Mucosa of descending colon (tissue), 3 donors: ENCODE data around the gene ASCC3. TPM values are rescaled to one million over a fixed set of nuclear protein-coding genes. Genes with fewer than 3 reads are reported as not detected.

Experiments used
- ATAC-seq: fragments of 200-7000 bp; cut with Tn5 transposase; one replicate; pipeline ENCODE4 v1.9.1; 2020; ENCODE audit warnings: mild to moderate bottlenecking, moderate library complexity
- DNase-seq, 3 donors: peaks; one replicate each; pipeline ENCODE4 v3.0.0-alpha.2; 2020
- H3K36me3 ChIP-seq: fragments of 200-600 bp; one replicate; pipeline ENCODE4 v1.8.0; 2021; ENCODE audit warnings: low read depth, mild to moderate bottlenecking
- H3K4me1 ChIP-seq: fragments of 200-600 bp; one replicate; pipeline ENCODE4 v1.8.0; 2021; ENCODE audit warnings: low read depth, mild to moderate bottlenecking
- H3K4me3 ChIP-seq: fragments of 200-600 bp; one replicate; pipeline ENCODE4 v1.8.0; 2021; ENCODE audit warnings: mild to moderate bottlenecking
- H3K9me3 ChIP-seq: fragments of 200-600 bp; one replicate; pipeline ENCODE4 v1.8.0; 2021; ENCODE audit warnings: mild to moderate bottlenecking
- intact Hi-C, 2 donors: fragments of 100-400 bp; cut with DNase I in 1 of 2; cut with micrococcal nuclease in 1 of 2; formaldehyde crosslinking; loops; one replicate each; pipeline versions ENCODE4 v1.11.0 to v1.11.1; 2022; cut with DNase I, micrococcal nuclease
- total RNA-seq, 3 donors: library from RNA; stranded (reverse); fragmentation: NEBNext Ultra II Directional in 2 of 3; extraction: Animal tissue kit (Norgen Biotek cat#: 25700) in 2 of 3; gene quantifications; one replicate each; pipeline versions ENCODE4 v1.2.1 to v1.2.4, GENCODE V29; 2021 to 2023
- TF ChIP-seq, protein P1 (sequence below): fragments of 200-600 bp; IDR thresholded peaks from one replicate; pipeline ENCODE4 v1.8.0; 2022; ENCODE audit warnings: antibody characterized with exemption, mild to moderate bottlenecking
- donor health status: DM: no; HTN: no; CAD: no; lungs with moderate emphysema.
- donor health status: DM: no; HTN: no; CAD: no.
- donor health status: DM: no; HTN: yes; CAD: no.

The ASCC3 gene
- total RNA-seq, 3 donors from 2014 or later, result 24.6 to 28.5 (median 27.8) TPM

DNA sequence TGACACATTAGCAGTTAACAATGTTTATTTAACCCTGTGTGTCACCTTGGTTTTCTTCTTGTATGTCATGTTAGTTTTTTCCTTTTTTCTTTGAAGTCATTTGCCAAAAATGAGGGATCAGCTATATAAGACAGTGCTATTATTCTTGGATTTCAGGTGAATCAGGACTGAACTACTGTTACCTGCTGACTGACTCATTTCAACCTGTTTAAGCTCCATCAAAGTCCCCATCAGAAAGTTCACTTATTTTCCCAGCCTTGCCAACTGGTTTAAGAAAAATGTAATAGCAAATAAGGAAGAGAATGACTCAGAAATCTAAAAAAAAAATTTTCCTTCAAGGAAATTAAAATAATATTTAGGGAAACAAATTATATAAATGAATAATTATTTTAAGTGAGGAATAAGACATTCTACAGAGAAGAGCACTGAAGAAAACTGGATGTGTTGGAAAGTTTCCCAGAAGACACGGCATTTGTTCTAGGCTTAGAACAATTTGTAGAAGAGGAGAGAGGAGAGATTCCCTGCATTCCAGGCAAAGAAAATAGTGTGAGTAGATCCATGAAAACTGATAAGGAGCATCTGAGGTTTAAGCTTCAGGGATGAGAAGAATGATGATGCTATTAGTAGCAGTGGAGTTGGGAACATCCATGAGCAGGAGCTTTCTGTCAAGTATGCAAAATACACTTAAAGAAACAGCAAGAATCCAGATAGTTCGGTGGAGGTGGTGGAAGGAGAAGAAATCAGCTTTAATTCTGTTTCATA, 331.5 kb downstream of the ASCC3 start:
- ATAC-seq (no peak), DNase-seq (no peak)
- Histone ChIP-seq H3K4me3 (no peak overlapping the region), H3K4me1 (peaks cover 3% of the 10 kb centered on the region), H3K36me3 (no peaks in the 10 kb centered on the region), H3K9me3 (no peaks in the 10 kb centered on the region)
- TF ChIP-seq, protein P1, sequence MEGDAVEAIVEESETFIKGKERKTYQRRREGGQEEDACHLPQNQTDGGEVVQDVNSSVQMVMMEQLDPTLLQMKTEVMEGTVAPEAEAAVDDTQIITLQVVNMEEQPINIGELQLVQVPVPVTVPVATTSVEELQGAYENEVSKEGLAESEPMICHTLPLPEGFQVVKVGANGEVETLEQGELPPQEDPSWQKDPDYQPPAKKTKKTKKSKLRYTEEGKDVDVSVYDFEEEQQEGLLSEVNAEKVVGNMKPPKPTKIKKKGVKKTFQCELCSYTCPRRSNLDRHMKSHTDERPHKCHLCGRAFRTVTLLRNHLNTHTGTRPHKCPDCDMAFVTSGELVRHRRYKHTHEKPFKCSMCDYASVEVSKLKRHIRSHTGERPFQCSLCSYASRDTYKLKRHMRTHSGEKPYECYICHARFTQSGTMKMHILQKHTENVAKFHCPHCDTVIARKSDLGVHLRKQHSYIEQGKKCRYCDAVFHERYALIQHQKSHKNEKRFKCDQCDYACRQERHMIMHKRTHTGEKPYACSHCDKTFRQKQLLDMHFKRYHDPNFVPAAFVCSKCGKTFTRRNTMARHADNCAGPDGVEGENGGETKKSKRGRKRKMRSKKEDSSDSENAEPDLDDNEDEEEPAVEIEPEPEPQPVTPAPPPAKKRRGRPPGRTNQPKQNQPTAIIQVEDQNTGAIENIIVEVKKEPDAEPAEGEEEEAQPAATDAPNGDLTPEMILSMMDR, result no peak
- intact Hi-C loops, result no loop called here

DNA sequence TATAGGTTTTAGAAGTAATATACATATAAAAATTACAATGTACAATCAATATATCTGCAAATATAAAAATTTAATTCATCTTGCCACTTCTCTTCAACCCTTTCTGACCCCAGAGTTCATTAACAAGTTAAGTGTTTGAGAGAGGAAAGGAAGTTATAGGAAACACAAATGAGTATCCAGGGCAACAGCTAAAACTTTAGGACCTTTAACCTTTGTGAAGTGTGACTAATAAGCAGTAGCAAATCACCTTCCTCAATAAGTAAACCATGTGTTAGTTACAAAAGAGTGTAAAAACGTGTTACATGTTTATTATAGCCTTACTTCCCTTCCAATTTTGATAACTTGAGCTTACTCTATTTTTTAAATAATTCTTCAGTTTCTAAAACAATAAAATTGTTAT, 343.0 kb downstream of the ASCC3 start:
- Histone ChIP-seq H3K9me3 (no peaks in the 10 kb centered on the region), H3K36me3 (no peaks in the 10 kb centered on the region), H3K4me1 (no peaks in the 10 kb centered on the region), H3K4me3 (no peak overlapping the region)
- DNase-seq (no peak), ATAC-seq (no peak)
- TF ChIP-seq, protein P1, result no peak
- intact Hi-C loops, result no loop called here

DNA sequence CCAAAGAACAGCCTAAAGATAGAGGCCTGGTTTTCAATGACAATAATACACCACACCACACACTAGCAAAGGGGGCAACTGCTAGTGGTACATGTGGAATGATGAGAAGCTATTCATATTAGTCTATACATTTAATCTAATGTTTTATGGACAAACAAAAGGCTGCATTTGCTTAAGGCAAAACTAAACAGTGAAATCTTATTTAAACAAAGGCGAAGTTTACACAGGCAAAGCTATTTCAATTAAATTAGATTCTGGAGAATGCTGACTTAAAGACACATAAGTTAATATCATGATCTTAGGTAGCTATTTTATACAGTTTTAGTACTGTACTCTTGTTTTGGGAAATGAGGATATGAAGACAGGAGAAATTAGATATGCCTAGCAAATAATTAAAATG, 362.5 kb downstream of the ASCC3 start:
- Histone ChIP-seq H3K36me3 (no peaks in the 10 kb centered on the region), H3K4me3 (no peak overlapping the region), H3K9me3 (no peaks in the 10 kb centered on the region), H3K4me1 (no peaks in the 10 kb centered on the region)
- TF ChIP-seq, protein P1, result no peak
- intact Hi-C loops, result no loop called here
- ATAC-seq, result no peak
- DNase-seq, result no peak

DNA sequence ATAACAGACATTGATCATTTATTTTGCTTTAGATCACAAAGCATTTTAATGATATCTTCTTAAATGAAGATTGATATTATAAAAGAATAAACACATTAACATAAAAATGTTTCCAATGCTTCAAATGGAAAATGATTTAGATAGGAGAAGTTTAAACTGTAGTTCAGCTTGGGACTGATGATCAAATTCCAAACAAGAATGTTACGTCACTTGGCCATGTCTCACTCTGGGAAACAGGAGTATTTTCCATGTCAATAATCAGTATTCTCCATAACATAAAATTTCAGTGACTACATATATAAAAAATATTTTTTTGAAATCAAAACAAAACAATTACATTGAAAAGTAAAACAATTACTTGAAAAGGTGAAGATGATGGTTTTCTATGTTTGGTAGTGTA, 363.5 kb downstream of the ASCC3 start:
- no peak for ATAC-seq

DNA sequence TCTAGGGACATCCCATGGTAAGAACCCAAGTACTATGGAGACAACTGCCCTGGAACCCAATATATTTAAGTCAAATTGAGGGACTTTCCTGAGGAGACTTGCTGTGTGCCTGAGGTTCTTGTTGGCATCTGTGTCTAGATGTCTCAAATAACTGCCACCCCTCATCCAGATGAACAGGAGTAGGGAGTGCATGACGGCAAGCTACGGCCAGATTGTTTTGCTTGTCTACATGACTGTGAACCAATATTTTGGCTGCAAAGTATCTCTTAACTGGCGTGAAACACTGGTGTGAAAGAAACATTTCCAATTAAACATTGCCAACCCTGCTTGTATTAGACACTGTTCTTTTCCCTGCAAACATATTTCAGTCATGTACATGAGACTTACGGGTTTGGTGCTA, 364.0 kb downstream of the ASCC3 start:
- no peaks in the 10 kb centered on the region for H3K9me3 ChIP-seq
- TF ChIP-seq, protein P1, result no peak
- H3K36me3 ChIP-seq, result no peaks in the 10 kb centered on the region
- DNase-seq (no peak), ATAC-seq (no peak)
- intact Hi-C loops, result no loop called here
- no peaks in the 10 kb centered on the region for H3K4me1 ChIP-seq
- no peak overlapping the region for H3K4me3 ChIP-seq

More for the DNA sequence above, 363.5 kb downstream of the ASCC3 start:
- Histone ChIP-seq H3K36me3 (no peaks in the 10 kb centered on the region), H3K9me3 (no peaks in the 10 kb centered on the region), H3K4me3 (no peak overlapping the region), H3K4me1 (no peaks in the 10 kb centered on the region)
- intact Hi-C loops, result no loop called here
- TF ChIP-seq, protein P1, result no peak
- DNase-seq, result no peak
